CD4-positive, alpha-beta T cell treated with Interleukin-12 subunit alpha and Interleukin-12 subunit beta, for 1 hour (primary cell): Measurements from ENCODE around the gene USH2A.

Experiments used
- DNase-seq: peaks from one replicate; pipeline ENCODE4 v3.0.0-alpha.2; 2020

Gene USH2A

GRCh38 chr1:215617979-215618378 is 805.3 kb downstream of the USH2A start:
- DNase-seq = no peak

GRCh38 chr1:215612391-215612790 is 810.9 kb downstream of the USH2A start:
- no peak for DNase-seq

- no peak for DNase-seq
These were observed 814.6 kb downstream of the USH2A start for GRCh38 chr1:215608646-215609045.

GRCh38 chr1:215607412-215607811 is 815.8 kb downstream of the USH2A start:
- no peak for DNase-seq

- no peak for DNase-seq
These were observed 816.6 kb downstream of the USH2A start for GRCh38 chr1:215606564-215607168.

GRCh38 chr1:215606036-215606435 is 817.2 kb downstream of the USH2A start:
- no peak for DNase-seq

- no peak for DNase-seq
These were observed 818.1 kb downstream of the USH2A start for GRCh38 chr1:215605011-215605621.

GRCh38 chr1:215603319-215603718 is 819.9 kb downstream of the USH2A start:
- DNase-seq = no peak

- DNase-seq = no peak
These were observed 822.0 kb downstream of the USH2A start for GRCh38 chr1:215601276-215601675.

GRCh38 chr1:215600867-215601266 is 822.4 kb downstream of the USH2A start:
- DNase-seq = no peak

- no peak for DNase-seq
These were observed 822.9 kb downstream of the USH2A start for GRCh38 chr1:215600258-215600792.

- DNase-seq = no peak
These were observed 823.7 kb downstream of the USH2A start for GRCh38 chr1:215599418-215600074.

GRCh38 chr1:215597961-215598360 is 825.3 kb downstream of the USH2A start:
- DNase-seq = no peak

GRCh38 chr1:215595231-215595630 is 828.0 kb downstream of the USH2A start:
- DNase-seq = no peak

GRCh38 chr1:215594640-215595039 is 828.6 kb downstream of the USH2A start:
- no peak for DNase-seq

- DNase-seq = no peak
These were observed 832.3 kb downstream of the USH2A start for GRCh38 chr1:215590779-215591491.

- no peak for DNase-seq
These were observed 833.4 kb downstream of the USH2A start for GRCh38 chr1:215589650-215590435.

GRCh38 chr1:215584389-215584788 is 838.9 kb downstream of the USH2A start:
- DNase-seq = no peak

- no peak for DNase-seq
These were observed 840.0 kb downstream of the USH2A start for GRCh38 chr1:215583185-215583749.

- no peak for DNase-seq
These were observed 841.4 kb downstream of the USH2A start for GRCh38 chr1:215581896-215582295.
